Osteoblast (primary cell): ENCODE results near the gene PRTFDC1. TPM values are rescaled to one million over a fixed set of nuclear protein-coding genes. Genes with fewer than 3 reads are reported as not detected.
"Not testable (repeated sequence)": the region's sequence is repeated elsewhere in the genome, so short reads cannot be mapped to it uniquely, and the experiment has no call there.

ENCODE experiments used
- DNase-seq: peaks from one replicate; pipeline ENCODE4 v3.0.0; 2011; ENCODE audit warnings: low spot score, mixed read lengths; ENCODE audit not compliant: insufficient read length; ENCODE audit errors: missing footprints
- H2AFZ ChIP-seq: 2 replicates; pipeline ENCODE4 v1.6.0; 2011; ENCODE audit warnings: mild to moderate bottlenecking, low read length
- H3K27ac ChIP-seq: 2 replicates; pipeline ENCODE4 v1.5.1; 2011; ENCODE audit warnings: mild to moderate bottlenecking, low read depth, low read length, moderate library complexity
- H3K27me3 ChIP-seq: 2 replicates; pipeline ENCODE4 v1.6.0; 2012; ENCODE audit warnings: mild to moderate bottlenecking, control low read depth, inconsistent platforms, low read length, moderate library complexity; ENCODE audit not compliant: insufficient read depth
- H3K36me3 ChIP-seq: 2 replicates; pipeline ENCODE4 v1.5.1; 2011; ENCODE audit warnings: mild to moderate bottlenecking, low read length, control low read depth, moderate library complexity; ENCODE audit not compliant: insufficient read depth
- H3K4me1 ChIP-seq: 2 replicates; pipeline ENCODE4 v1.5.1; 2011; ENCODE audit warnings: mild to moderate bottlenecking, low read length, control low read depth, moderate library complexity; ENCODE audit not compliant: insufficient read depth
- H3K4me2 ChIP-seq: 2 replicates; pipeline ENCODE4 v1.6.0; 2011; ENCODE audit warnings: mild to moderate bottlenecking, low read length; ENCODE audit not compliant: insufficient read depth
- H3K4me3 ChIP-seq: fragments of 200-600 bp; sonication (generic); 3 replicates; pipeline ENCODE4 v1.5.1; 2012; ENCODE audit warnings: mild to moderate bottlenecking, low read length, inconsistent platforms; ENCODE audit not compliant: insufficient read depth
- H3K79me2 ChIP-seq: 2 replicates; pipeline ENCODE4 v1.6.0; 2012; ENCODE audit warnings: mild to moderate bottlenecking, low read length, control low read depth, inconsistent platforms; ENCODE audit not compliant: insufficient read depth
- H3K9me3 ChIP-seq: 2 replicates; pipeline ENCODE4 v1.5.1; 2011; ENCODE audit warnings: low read depth, low read length, control low read depth
- H4K20me1 ChIP-seq: 2 replicates; pipeline ENCODE4 v1.6.0; 2012; ENCODE audit warnings: mild to moderate bottlenecking, low read length, control low read depth; ENCODE audit not compliant: insufficient read depth
- total RNA-seq: library from RNA; depleted of rRNA; stranded (reverse); fragments of >200 nt; gene quantifications from 2 replicates; pipeline ENCODE4 v1.2.3, GENCODE V29; 2012
- TF ChIP-seq, protein P1 (sequence below): IDR thresholded peaks from 2 replicates; pipeline ENCODE4 v1.5.1; 2011; ENCODE audit warnings: mild to moderate bottlenecking, low read depth, low read length, moderate library complexity; ENCODE audit errors: extremely low read depth

Gene PRTFDC1
- total RNA-seq, 1 donor: 5.1 TPM

DNA sequence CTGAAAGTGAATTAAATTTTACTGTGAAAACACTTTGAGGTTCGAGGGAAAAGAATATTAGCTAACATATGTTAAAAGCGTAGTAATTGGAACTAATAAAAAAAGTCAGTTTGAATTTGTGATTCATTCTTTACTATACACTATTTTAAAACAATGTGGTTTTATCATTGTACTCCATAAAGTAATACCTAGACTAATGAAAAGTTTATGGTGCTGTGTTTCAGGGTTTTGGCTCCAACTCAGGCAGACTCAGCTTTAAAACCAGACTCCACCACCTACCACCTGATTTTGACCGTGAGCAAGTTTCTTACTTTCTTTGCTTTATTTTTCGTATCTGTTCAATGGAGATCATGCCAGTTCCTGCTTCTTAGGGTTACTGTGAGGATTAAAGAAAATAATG, 9.2 kb upstream of the PRTFDC1 start:
- H3K27ac ChIP-seq: no peak overlapping the region
- no peak overlapping the region for H3K4me2 ChIP-seq
- H3K36me3 ChIP-seq: no peaks in the 10 kb centered on the region
- no peak overlapping the region for H2AFZ ChIP-seq
- no peaks in the 10 kb centered on the region for H4K20me1 ChIP-seq
- no peaks in the 10 kb centered on the region for H3K27me3 ChIP-seq
- H3K4me1 ChIP-seq: peaks cover 28% of the 10 kb centered on the region
- no peaks in the 10 kb centered on the region for H3K79me2 ChIP-seq
- TF ChIP-seq, protein P1, sequence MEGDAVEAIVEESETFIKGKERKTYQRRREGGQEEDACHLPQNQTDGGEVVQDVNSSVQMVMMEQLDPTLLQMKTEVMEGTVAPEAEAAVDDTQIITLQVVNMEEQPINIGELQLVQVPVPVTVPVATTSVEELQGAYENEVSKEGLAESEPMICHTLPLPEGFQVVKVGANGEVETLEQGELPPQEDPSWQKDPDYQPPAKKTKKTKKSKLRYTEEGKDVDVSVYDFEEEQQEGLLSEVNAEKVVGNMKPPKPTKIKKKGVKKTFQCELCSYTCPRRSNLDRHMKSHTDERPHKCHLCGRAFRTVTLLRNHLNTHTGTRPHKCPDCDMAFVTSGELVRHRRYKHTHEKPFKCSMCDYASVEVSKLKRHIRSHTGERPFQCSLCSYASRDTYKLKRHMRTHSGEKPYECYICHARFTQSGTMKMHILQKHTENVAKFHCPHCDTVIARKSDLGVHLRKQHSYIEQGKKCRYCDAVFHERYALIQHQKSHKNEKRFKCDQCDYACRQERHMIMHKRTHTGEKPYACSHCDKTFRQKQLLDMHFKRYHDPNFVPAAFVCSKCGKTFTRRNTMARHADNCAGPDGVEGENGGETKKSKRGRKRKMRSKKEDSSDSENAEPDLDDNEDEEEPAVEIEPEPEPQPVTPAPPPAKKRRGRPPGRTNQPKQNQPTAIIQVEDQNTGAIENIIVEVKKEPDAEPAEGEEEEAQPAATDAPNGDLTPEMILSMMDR: no peak
- no peaks in the 10 kb centered on the region for H3K9me3 ChIP-seq
- no peak overlapping the region for H3K4me3 ChIP-seq
- DNase-seq: no peak

DNA sequence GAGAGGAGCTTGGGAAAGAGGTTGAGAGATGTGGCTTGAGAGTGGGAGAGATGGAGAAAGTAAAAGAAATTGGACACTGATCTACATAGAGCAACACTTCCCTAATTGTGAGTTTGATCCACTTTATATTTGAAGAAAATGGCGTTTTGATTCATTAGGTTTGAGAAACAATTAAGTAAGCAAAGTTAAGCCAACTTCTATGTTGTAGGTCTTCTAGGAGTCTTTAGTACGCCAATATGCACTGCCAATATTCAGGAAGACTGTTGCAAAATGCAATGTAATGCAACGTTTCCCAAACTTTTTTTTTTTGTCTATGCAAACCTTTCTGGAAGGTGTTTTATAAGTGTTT, 7.0 kb upstream of the PRTFDC1 start:
- peak overlapping the region; percentile 95 for H3K27ac ChIP-seq
- H3K4me2 ChIP-seq: peak overlapping the region; percentile 65
- no peak for DNase-seq
- H3K4me1 ChIP-seq: peaks cover 28% of the 10 kb centered on the region
- H3K27me3 ChIP-seq: no peaks in the 10 kb centered on the region
- no peaks in the 10 kb centered on the region for H3K9me3 ChIP-seq
- H2AFZ ChIP-seq: peak overlapping the region; percentile 67
- no peaks in the 10 kb centered on the region for H4K20me1 ChIP-seq
- TF ChIP-seq, protein P1: no peak
- no peaks in the 10 kb centered on the region for H3K36me3 ChIP-seq
- H3K79me2 ChIP-seq: no peaks in the 10 kb centered on the region
- H3K4me3 ChIP-seq: no peak overlapping the region

DNA sequence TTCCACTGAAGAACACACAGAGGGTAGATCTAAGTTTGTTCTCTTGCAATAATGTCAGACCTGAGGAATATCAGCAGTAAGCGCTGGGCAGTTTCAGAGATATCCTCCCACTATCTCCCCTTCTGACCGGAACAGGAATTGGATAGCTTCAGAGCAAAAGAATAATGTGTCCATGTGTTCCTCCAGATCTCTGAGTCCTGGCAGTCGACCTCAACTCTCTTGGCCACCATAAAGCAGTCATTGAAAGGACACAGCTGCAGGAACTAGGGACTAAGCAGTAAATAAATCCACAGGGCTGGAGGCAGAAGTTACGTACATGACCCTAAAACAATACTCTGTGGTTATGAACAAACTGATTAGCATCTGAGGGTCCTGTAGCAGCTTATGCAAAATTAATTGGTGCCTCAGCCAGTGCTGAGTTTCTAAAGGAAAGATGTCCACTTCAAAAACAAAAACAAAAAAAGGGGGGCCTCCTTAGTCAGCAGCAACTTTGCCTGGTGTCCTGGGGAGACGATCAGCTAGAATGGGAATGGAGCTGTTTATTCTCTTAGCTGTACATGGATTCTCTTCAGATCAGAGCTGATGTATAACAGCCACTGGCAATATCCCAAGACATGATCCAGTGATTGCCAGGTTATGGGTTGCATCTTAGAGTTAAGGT, 6.4 kb upstream of the PRTFDC1 start:
- peak overlapping the region; percentile 28 for H3K4me3 ChIP-seq
- H3K36me3 ChIP-seq: no peaks in the 10 kb centered on the region
- no peaks in the 10 kb centered on the region for H3K9me3 ChIP-seq
- H2AFZ ChIP-seq: peak overlapping the region; percentile 67
- peak overlapping the region; percentile 65 for H3K4me2 ChIP-seq
- DNase-seq: peak; percentile 81
- TF ChIP-seq, protein P1: no peak
- peaks cover 28% of the 10 kb centered on the region for H3K4me1 ChIP-seq
- H3K27me3 ChIP-seq: no peaks in the 10 kb centered on the region
- H3K79me2 ChIP-seq: no peaks in the 10 kb centered on the region
- H4K20me1 ChIP-seq: no peaks in the 10 kb centered on the region
- peak overlapping the region; percentile 95 for H3K27ac ChIP-seq

DNA sequence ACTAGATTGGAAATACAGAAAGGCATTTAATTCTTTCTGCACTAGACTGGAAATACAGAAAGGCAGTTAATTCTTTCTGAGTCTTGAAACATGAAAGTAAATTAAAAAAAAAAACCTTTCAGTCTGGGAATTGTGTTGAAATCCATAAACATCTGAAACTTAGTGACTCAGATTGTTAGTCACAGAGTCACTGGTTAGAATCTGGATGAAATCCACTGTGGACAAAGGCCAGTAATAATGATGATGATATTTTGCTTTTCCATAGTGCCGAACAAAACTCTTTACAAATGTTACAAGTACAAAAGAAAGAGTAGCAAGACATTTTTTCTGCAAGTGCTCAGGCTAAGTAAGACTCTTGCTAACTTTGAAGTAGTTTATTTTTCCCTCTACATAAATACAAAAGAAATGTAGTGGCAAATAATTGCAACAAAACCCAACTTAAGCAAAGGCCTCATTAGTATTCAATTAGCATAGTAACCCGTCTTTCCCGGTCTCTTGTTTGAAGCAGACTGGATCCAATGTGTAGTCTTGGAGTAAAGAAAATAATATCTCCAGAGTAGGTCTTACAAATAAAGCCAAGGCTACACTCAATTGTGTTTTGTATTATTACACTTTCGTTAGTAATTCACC, 5.8 kb upstream of the PRTFDC1 start:
- TF ChIP-seq, protein P1: no peak
- H3K4me3 ChIP-seq: peak overlapping the region; percentile 28
- H3K27ac ChIP-seq: peak overlapping the region; percentile 95
- H2AFZ ChIP-seq: peak overlapping the region; percentile 67
- no peaks in the 10 kb centered on the region for H3K27me3 ChIP-seq
- no peaks in the 10 kb centered on the region for H4K20me1 ChIP-seq
- H3K4me1 ChIP-seq: peaks cover 31% of the 10 kb centered on the region
- H3K4me2 ChIP-seq: peak overlapping the region; percentile 65
- DNase-seq: no peak
- H3K36me3 ChIP-seq: no peaks in the 10 kb centered on the region
- no peaks in the 10 kb centered on the region for H3K79me2 ChIP-seq
- H3K9me3 ChIP-seq: no peaks in the 10 kb centered on the region

DNA sequence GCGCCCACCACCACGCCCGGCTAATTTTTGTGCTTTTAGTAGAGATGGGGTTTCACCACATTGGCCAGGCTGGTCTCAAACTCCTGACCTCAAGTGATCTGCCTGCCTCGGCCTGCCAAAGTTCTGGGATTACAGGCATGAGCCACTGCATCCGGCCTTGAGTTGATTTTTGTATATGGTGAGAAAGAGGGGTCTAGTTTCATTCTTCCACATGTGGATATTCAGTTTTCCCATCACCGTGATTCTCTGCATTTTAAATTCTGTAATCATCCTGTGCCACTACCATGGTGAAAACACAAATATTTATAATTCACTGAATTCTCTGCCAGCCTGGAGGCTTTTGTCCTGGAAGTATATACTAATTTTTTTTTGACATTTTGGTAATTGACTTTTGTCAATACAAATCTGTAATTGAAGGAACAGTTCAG, 5.2 kb upstream of the PRTFDC1 start:
- not testable (repeated sequence) for DNase-seq, H3K4me3 ChIP-seq, H3K79me2 ChIP-seq, H3K9me3 ChIP-seq, H4K20me1 ChIP-seq, H3K36me3 ChIP-seq, H3K27me3 ChIP-seq, H2AFZ ChIP-seq
- peaks cover 33% of the 10 kb centered on the region for H3K4me1 ChIP-seq
- H3K27ac ChIP-seq: peak overlapping the region; percentile 95
- H3K4me2 ChIP-seq: peak overlapping the region; percentile 65
